ENCODE measurements around the gene MMS22L.
A peak's percentile ranks its signal among the peaks of the same experiment; 100 is the strongest.

Gene MMS22L

DNA sequence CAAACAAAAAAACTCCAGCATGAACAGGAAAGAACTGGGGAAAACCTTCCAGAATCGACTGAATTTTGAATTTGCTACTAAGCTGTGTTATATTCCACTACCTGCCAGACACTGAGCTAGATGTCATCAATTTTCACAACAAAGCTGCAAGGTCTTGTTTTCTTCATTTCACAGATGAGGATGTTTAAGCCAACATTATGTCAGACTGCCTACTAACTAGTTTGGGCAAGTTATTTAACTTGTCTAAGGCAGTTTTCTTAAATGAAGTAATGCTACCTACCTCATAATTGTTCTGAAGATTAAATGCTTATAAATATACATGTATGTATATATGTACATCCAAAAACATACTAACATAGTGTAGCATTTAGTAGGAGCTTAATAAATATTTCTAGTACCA, 144.4 kb downstream of the MMS22L start:
- DNase-seq (ENCODE audit: low read depth), result no peak

DNA sequence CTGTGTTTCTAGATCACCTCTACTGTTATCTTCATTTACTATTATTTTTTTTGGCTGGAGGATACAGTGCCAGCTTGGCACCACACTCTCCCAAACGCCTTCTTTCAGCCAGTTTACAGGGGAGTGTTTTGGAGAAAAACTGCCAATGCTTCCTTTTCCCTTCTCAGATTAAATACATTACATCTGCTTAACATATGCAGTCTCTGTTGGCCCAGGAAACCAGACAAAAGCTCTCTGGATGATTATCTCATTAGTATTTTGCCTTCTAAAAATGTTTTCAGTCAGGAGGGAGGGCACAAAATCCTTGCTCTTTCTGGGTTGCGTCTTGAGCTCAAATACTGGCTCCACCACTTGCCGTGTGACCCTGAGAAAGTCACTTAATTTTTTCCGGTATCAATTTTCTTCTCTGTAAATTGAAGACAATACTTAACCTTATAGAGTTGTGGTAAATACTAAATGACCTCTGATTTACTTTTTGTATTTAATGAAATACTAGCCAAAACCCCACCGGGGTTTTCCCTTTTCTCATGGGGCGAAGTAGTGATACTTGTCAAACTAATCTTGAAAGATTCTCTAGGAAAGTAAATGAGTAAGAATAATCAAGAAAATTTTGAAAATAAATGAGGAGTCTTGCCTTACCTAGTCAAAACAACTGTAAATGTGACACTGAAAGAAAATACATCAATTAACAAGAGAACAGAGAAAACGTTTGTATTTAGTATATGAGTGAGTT, 146.2 kb downstream of the MMS22L start:
- DNase-seq (ENCODE audit: low read depth), result no peak

DNA sequence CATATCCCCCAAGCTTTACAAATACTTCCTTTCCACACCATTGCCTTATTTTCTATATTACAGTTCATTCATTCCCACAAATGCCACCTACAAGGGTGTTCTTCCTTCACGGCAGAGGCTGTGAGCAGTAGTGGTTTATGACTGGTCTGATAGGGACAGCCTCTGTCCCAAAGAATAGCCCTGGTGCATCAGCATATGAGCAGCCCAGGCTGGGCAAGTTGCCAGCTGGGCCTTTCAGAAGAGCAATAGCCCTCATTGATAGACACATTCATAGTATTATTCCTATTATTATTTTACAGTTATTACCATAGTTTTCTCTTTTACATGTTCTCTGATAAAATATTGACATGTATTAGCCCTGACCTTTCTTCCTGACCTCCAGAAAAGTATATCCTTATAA, 149.9 kb downstream of the MMS22L start:
- peak; percentile 13 for DNase-seq (ENCODE audit: low read depth)

DNA sequence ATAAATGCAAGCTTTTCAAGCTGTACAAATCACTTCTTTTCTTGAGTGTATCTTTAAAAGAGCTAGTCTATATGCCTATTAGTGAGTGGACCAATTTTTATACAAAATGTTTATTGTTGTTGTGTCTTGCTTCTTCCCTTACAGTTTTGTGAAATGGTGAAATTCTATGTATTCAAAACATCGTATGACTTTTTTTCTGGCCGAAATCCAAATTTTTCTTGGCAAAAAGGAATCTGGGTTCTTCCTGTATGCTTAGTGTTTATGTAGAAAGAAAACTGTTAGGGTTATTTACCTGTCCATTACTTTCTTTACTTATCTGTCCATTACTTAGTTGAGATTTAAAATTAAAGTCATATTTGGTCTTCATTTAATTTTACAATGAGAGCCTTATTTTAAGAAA, 153.9 kb downstream of the MMS22L start:
- no peak for DNase-seq (ENCODE audit: low read depth)

DNA sequence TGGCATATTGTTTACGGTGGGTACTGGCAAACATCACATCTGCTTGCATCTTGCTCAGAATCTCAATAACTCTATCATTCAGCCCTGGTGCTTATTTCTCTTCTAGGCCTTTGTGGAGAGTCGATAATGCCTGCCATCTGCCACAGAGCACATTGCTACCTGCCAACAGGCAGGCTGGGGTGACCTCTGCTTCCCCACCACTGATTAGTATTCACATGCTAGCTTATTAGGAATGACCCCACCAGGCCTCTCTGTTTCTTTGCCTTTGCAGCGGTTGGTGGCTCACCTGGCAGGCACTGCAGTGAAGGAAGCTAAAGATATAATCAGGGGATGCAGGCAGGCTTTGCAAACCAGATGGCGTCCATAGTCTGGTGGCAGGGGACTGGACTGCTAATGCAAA, 154.5 kb downstream of the MMS22L start:
- DNase-seq (ENCODE audit: low read depth), result no peak

DNA sequence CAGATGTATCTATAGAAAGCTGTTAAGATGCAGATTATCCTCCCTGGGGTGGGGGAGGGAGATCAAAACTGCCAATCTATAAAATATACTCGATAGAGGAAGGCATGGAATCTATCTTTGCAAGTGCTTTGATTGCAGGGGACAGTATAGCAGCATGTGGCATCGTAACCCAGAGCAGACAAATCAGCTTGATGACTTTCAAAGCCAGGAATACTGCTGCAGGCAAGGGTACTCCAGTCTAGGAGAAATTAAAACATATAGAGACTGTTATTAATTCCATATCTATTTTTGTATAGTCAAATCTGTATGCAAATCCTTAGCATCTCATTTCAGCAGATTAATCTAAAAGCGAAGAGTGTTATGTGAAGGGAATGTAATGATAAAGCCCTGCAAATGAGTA, 159.4 kb downstream of the MMS22L start:
- no peak for DNase-seq (ENCODE audit: low read depth)

DNA sequence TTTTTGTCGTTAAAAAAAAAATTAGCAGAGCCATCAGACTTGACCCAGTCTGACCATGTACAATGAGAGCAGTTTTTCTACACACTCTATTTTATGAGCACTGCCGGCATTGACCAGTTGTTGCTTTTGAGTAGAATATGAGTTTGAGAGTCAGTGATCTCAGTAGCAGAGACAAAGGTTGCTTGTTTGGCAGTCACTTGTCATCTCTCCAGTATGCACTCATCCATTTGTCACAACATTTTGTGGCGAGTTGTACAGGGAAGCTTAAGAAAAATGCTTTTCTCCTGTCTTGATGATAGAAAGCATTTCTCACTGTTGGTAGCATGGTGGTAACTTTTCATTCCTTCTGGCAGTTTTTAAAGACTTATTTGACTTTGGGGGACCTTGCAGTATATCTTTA, 159.9 kb downstream of the MMS22L start:
- no peak for DNase-seq (ENCODE audit: low read depth)

DNA sequence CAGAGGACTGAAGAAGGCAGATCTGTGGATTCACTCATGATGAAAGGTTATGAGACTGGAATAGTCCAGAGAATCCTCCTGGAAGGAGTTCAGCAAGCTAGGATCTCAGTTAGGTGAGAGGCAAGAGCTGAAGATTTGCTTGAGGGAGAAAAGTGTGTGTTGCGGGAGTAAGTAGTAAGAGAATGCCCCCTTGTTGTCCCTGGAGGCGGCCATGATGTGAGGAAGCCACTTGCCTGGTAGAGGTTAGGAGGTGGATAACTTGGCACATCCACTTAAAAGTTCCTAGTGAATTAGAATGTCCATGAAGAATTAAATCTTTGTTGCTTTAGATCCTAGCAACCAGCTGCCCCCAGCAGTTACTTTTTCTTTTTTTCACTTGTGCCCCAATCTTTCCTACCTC, 162.5 kb downstream of the MMS22L start:
- no peak for DNase-seq (ENCODE audit: low read depth)

DNA sequence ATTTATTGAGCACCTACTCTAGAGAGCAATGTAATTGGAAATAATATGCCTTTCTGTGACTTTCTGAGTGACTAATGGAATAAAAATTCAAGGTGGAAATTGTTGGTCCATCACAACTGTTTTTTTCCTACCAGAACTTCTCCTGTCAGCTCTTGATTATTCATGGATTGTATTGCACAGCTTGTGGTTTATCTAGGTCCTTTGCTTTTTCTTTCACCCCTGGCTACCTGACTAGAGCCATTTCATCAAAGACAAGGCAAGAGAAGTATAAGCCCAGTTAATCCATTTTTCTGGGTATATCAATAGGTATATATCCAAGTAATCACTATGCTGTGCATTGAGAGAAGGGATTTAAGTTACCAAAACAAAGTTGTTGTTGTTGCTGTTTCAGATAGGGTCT, 168.4 kb downstream of the MMS22L start:
- DNase-seq (ENCODE audit: low read depth), result no peak

DNA sequence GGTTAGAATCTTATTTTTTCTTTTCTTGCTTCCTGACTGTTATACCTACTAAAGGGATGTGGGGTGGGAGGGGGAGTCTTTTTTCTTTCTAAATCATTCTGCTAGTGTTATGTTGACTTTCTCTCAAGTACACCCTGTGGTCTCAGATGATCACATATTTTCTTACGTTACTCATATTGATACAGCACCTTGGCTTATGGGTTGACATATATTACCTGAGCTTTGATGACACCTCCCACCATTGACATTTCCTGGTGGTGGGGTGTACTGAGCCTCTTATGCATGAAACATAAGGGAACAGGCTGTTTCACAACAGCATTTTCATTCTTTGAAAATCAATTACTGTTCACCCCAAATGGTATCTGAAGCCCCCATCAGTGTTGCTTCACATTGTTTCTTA, 169.8 kb downstream of the MMS22L start:
- DNase-seq (ENCODE audit: low read depth), result no peak

DNA sequence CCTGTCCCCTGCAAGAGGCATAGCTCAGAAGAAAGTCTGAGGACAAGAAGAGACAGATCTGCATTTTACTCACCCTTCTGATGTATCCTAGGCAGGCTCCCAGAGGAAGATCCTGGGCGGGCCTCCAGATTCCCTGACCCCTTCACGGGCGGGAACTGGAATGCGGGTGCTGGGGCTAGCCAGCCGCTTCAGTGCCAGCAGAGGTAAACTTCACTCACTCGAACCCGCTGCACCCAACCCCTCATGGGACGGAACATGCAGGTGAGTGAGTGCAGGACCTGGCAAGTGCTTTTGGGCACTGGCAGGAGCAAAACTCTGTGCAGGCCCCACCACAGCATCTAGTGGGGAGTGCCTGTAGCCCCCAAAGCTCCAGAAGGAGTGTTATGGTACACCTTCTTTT, 171.8 kb downstream of the MMS22L start:
- no peak for DNase-seq (ENCODE audit: low read depth)

DNA sequence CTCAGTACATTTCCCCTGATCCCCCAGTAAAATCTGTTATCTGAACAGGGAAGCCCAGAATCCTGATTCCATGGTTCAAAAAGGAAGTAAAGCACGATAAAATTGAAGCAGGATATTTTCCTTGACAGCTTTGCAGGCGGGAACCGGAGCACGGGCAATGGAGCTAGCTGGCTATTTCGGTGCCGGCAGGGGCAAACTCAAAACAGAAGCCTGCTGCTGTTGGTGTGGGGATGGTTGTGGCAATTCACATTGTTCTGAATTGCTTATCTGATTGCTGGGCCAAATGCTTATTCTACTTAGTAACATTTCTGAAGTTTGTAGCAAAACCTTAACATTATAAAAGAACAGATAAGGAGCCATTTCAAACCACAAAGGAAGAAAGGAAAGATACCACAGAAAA, 172.4 kb downstream of the MMS22L start:
- no peak for DNase-seq (ENCODE audit: low read depth)

DNA sequence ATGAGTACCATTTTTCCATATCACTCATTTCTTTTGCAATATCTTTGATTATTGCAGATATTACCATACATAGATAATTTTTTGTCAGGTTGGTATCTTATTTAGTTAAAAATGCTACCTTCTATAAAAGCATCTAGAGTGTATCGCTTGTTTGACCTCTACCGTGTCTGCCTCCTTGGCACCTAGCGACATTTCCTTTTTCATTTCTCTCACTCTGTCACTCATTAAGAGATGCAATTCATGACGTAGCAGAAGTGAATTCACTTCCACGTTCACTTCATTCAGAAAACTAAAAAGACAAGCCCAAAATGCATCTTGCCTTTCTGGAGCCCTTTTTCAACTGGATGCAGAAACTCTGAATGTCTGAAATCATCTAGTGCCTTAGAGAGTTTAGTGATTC, 172.9 kb downstream of the MMS22L start:
- no peak for DNase-seq (ENCODE audit: low read depth)

DNA sequence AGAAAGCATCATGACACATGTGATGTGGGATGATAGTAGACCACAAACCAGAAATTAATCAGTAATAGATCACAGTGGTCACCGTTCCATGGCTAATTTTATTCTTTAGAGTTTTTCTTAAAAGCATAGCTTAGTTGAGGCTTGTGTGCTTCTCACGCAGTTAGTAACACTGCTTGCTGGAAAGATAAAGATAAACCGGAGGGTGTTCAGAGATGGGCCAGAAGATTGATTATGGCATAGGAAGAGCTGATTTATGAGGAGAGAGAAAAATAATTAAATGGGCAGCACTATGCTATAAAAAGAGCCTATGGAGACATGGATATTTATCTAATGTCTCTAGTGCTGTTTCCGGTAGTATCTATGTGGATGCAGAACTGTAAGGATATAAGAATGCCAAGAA, 173.6 kb downstream of the MMS22L start:
- no peak for DNase-seq (ENCODE audit: low read depth)

DNA sequence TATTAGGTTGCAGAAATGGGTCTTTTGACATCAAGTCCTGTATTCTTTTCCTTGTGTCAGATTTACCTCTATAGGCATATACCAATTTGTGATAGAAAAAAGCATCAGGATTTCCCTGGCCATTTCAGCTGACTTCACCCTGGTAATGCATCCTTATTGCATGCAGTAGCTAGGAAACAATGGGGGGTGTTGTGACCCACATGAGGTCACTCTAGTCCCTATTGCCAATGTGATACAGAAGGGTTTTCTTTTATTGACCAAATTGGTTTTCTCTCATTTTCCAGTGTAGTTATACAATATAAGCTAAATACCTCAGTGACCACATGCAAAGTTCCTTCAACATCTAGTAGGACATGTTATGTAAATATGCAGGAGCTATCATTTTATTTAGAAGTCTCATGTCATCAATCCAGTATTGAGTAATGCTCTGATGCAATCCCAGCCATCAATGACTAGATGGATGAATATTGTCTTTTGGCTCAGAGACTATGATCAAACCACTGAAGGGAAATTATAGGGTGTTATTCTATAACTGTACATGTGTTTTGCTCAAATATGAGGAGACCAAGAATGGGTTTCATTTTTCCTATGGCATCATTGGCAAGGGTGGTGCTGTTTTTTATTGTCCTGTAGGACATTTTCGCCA, 180.7 kb downstream of the MMS22L start:
- DNase-seq (ENCODE audit: low read depth), result no peak

DNA sequence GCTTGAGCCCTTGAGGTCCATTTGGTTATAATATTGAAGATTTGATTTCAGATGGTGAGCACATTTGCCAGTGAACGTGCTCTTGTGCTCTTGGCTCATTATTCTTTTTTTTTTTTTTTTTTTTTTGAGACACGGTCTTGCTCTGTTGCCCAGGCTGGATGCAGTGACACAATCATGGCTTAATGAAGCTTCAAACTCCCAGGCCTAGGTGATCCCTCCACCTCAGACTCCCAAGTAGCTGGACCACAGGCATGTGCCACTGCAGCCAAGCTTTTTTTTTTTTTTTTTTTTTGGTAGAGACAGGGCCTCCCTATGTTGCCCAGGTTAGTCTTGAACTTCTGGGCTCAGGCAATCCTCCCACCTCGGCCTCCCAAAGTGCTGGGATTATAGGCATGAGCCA, 182.3 kb downstream of the MMS22L start:
- DNase-seq (ENCODE audit: low read depth), result no peak

DNA sequence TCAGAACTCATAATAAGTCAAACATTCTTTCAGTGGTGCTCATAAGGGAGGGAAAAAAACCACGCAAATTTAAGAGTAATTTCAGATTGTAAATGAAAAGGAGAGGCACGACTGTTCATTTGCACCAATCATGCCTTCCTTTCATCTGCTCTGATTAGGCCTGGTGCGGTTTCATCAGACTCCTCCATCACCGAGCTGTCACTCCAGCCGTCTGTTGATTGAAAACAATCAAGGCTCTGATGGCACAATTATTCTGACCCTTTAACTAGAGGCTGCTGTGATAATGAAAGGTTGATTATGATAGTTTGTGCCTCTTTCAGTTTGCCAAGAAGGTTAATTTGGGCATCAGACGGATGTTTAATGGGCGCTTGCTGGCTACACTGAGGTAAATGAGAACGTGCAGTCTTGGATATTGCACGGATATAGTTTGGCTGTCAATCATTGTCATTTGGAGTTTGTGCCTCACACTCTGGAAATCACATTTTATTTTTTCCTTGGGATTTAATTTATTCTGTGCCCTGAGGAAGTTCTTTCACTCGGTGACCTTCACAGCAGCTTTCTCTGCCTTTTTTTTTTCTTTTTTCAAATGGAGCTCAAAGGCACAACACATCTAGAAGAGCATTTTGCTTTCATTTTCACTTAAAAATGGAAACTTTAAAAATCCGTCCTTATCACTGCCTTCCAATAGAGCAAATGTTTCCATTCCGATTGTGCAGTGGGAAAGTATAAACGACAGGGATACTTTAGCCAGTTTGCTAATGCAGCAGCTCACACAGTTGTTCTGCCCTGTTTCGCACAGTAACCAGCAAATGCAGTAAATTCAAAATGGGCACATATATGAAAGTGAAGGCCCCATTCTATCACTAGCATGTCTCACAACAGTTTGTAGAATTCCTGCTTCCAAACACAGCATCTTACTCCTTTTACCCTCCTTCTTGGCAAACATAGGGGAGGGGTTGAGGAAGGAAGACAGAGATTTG, 185.7 kb downstream of the MMS22L start:
- no peak for DNase-seq (ENCODE audit: low read depth)

DNA sequence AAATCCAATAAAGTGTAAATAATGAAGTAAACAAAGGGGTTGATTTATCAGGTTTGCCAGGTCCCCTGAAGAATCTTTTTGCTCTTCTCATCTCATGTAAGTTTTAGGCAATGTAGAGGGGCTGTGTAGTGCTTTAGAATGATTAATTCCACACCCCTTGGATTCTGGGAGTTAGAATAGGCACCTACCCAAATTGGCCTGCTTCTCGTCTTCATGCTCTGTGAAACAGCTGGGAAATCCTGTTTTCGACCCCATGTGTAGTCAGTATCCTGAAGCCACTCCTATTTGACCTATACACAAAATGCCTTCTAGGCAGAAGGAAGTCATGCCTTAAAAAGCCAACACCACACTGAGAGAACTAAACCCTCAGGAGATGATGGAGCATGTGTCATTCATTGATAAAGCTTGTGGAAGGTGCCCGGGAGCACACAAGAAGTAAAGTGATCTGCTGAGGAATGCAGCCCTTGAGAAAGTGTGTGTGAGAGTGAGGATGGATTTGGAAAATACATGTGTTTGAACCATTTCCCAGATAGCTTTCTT, 187.6 kb downstream of the MMS22L start:
- DNase-seq (ENCODE audit: low read depth), result no peak

DNA sequence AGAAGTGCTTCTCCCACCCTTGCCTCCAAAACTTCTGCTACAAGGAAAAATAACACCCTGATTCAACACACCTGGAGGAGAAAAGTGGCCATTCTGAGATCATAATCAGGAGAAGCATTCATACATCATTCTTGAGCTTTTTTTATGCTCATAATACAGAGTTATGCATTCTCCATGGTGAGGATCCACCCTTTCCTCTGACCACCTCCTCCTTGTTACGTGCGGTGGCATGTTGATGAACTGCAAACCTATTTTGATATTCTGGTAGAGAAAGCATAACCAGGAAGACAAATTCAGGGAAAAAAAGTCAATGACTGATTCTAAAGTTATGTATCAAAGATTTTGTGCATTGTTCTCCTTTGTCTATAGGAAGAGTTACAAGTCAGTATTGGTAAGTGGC, 188.6 kb downstream of the MMS22L start:
- DNase-seq (ENCODE audit: low read depth), result no peak

DNA sequence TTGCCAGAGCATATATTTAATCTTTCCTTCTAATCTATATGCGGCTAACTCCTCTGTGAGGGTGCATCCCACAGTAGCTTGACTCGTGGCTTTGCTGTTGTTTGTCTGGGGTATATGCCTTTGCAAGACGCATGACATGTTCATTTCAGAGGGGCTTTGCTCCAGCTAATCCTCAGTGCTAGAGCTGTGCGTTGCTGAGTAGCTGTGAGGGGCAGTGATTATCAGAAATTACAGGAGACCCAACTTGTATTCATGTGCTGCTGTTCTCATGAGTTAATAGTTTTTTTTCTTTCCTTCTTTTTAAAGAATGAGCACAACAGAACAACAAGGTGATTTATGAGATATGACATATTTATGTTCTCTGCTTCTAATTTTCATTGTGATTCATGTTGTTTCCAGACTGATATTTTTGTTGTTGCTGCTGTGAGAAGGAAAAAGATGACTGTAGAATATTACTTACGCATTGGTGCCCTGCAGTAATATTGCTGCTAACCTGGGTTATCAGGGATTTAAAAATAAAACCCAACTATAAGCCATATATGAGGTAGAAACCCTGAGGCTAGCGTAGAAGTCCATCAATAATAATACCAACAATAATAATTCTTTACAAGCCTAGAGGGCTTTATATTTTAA, 190.2 kb downstream of the MMS22L start:
- DNase-seq (ENCODE audit: low read depth), result no peak
